NCI-H2227 (cell line): ENCODE data around the gene POGZ.
"Not testable (repeated sequence)": the region's sequence is repeated elsewhere in the genome, so short reads cannot be mapped to it uniquely, and the experiment has no call there.

Experiments
- DNase-seq: peaks from one replicate; lab custom pipeline; 2025; ENCODE audit not compliant: unreplicated experiment; lab: John Stamatoyannopoulos, UW

POGZ gene

DNA sequence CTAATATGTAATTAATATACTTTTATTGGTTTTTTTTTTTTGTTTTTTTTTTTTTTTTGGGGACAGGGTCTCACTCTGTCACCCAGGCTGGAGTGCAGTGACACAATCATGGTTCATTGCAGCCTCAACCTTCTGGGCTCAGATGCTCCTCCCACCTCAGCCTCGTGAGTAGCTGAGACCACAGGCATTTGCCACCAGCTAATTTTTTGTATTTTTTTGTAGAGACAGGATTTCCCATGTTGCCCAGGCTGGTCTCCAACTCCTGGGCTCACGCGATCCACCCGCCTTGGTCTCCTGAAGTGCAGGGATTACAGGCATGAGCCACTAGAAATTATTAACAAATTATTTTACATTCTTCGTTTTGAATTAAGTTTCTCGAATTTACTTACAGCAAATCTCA is 16.8 kb upstream of the POGZ start:
- no peak for DNase-seq

DNA sequence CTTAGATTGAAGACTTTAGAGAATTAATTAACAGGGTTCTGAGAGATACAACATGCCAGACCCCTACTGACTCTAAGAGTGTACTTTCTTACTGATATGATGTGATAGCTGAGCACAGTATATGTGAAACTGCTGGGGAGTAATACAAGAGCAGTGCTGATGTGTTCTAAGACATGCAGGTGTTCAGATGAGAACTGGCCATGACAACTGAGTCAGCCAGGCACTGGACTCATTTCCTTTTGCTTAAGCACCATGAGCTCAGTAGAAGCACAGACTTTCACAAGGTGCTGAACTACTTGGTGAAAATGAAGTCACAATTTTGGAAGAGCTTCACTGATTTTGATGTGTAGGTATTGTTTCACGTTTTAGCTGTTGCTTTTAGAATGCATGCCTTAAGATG is 15.9 kb upstream of the POGZ start:
- no peak for DNase-seq

DNA sequence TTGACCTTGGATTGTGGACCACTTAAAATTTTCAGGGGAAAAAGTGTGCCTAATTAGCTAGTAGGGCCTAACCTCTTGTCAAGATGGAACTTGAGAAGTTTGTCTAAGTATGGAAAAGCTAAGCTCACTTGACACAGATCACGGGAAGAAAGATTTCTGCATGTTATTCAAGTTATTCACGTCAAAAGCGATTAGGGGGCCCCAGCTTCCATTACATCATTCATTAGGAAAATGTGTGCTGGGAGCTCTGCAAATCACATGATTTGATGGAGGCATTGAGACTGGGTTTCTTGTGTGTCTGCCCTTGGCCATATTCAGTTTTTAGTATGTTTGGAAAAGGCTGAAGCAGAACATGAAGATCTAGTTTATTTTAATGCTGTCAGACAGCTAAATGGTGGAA is 15.5 kb upstream of the POGZ start:
- DNase-seq: no peak

DNA sequence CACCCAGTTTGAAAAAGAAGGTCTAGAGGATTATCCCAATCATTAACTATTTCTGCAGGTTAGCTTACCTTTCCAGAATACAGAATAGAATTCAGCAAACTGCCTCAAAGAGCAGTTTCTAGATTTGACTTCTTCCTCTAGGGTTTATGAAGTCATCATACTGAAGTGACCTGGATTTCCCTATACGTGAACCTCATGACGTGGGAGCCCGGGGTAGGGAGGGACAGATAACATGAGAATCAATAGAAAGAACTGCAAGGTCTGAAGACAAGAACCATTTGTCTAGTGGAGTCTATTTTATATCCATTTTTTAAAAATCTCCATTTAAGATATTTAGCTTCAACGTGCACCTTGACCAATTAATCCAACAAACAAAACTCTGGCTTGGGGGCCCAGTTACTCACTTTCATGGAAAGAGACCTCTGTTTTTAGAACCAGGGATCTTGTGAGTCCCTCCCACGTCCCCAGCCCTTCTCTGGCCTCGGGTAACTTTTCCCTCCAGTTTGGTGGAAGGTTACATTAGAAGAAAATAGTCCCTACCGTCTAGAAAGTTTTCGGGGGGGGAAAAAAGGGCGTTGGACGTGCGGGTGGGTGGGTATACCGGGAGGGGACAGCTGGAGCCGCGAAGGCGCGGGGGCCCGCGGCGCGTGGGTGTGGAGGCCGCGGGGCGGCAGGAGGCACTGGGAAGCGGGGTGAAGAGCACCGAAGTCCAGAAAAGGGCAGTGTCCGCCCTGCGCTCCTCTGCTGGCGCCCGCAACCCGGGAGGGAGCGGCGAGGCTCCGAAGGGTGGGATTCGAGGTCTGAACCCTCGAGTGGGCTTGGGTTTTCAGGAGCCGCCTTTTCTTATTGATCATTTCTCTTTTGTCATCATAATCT is 13.8 kb upstream of the POGZ start:
- DNase-seq: peak; percentile 85

DNA sequence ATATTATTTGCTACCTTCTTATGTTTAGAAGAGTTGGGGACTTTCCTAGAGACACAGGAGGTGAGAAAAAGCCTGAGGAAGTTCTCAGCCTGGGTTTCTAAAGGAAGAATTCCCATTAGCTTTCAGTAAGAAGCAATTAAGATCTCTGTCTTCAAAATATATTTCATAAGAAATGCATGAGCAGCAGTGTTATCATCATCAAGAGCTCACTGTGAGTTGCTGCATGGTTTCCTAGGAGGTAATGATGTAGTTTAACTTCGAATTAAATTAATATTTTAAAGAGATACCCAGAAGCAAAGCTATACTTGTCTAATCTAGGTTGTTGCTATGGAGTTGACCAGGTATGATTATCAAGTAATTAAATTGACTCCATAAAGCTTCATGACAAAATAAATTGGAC is 5.7 kb upstream of the POGZ start:
- DNase-seq: no peak

DNA sequence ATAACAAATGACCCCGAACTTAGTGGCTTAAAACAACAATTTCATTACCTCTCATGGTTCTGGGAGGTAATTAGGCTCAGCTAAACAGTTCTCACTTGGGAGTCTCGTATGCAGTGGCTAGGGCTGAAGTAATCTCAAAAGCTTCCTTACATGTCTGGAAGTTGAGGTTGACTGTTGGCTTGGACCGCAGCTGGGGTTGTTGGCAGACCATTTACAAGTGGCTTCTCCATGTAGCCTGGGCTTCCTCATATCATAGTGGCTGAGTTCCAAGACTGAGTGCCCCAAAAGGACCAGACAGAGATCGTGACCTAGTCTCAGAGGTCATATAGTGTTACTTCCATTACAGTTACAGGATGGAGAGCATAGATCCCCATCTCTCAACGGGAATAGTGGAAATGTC is 2.4 kb upstream of the POGZ start:
- no peak for DNase-seq

DNA sequence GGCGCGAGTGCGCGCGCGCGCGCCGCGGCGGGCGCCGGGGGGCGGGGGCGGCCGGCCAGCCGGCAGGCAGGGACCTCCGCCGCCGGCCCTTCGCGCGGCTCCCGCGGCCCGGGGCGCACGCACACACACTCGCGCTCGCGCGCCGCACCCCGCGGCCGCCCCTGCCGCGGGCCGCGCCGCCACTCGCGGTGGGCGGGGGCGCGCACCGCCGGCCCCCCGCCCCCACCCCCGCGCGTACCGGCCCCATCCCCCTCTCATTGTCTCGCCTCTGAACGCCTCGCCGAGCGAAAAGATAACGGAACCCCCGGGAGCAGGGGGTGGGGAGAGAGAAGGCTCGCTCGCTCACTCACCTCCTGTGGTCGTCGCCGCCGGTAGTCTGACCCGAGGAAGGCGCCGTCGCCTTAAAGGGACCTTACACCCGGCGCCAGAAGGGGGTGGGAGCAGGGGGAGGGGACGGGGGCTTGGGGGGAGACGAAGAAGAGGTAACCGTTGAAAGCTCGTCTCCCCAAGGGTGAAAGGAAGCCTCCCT is 428 bp downstream of the POGZ start:
- peak; percentile 85 for DNase-seq

DNA sequence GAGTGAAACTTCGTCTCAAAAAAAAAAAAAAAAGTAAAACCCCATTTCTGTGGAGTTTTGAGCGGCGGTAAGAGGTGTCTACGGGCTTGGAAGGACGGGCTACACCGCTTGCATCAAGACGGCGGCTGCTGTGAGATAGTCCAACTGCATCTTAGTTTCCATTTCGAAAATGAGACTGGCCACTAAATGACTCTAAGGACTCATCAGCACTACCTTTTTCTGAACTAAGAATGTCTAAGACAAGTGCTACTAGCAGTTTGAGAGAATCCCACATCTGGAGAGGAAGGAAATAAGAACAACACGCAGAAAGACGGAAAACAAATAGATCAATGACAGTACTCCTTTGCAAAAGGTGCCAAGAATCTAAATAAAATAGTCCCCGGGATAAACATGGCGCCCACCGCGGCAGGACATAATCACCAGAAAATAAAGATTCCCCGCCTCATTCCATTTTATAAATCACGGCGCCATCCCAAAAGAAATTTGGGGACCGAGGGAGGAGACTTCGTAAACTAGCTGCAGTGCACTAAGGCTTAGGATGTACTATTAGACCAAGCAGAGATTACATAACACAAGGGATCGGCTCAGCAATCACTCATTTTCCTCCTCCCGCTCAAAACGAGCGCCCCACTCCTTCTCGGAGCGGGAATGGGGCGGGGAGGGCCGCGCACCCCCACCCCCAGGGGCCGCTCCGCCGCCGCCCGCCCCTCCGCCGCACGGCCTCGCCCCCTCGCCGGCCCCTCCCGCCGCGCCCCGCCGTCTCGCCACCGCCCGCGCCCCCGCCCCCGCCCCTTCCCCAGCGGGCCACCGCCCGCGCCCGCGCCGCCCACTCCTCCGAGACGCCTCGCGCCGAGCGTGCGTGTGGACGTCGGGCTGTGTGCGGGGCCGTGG is 1.1 kb downstream of the POGZ start:
- peak; percentile 91 for DNase-seq

DNA sequence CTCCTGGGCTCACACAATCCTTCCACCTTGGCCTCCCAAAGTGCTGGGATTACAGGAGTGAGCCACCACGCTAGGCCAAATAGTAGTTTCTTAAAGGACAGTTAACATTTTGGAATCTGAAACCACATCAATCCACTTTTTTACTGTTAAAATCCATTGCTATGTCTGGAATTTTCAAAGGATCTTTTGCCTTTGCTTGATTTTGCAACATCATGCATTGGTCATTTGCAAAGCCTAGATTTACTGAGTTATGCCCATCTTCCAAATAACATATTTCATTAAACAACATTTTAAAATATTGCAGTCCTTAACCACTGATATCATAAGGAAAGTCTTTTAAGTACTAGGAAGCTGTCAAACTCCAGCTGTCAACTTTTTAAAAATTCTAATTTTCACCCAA is 3.3 kb downstream of the POGZ start:
- no peak for DNase-seq

DNA sequence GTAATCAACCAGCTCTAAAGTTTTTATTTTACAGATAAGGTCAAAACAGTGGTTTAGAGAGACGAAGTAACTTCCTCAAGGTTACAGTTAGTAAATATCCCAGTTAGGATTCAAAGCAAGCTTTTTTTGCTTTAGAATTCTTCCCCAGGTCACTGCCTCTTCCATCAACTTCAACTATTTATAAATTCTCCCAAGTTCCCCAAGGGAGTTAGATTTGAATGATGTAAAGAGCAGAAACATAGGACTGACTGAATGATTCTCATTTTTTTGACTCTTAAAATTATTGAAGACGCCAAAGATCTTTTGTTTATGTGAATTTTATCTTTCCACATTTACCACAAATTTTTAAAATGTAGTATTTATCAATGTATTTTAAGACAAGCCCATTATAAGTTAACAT is 4.1 kb downstream of the POGZ start:
- DNase-seq: no peak

DNA sequence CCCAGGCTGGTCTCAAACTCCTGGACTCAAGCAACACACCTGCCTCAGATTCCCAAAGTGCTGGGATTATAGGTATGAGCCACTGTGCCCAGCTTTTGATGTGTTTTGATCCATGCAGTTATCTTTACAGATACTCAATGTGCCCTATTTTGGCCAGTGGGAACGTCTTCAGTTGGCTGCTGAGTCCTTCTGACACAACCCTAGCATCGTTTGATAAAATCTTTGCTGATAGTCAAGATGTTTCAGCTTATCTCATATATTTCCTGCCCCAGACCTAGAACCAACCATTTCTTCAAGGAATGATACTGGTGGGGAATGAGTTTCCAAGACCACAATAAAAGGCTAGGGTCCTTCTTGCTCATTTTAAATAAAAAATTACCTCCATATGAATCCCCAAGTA is 11.6 kb downstream of the POGZ start:
- DNase-seq: no peak

DNA sequence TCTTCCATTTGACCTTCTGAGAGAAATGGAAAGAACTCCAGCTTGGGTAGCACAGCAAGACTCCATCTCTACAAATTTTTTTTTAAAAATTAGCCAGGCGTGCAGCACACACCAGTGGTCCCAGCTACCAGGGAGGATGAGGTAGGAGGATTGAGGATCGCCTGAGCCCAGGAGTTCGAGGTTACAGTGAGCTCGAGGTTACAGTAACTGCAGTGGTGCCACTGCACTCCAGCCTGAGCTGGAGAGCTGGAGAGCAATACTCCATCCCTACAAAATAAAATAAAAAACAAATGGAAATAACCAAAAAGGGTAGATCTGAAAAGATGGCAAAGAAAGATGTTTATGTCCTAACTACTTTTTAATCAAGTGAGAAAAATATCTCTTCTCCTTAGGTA is 14.5 kb downstream of the POGZ start:
- DNase-seq: no peak

DNA sequence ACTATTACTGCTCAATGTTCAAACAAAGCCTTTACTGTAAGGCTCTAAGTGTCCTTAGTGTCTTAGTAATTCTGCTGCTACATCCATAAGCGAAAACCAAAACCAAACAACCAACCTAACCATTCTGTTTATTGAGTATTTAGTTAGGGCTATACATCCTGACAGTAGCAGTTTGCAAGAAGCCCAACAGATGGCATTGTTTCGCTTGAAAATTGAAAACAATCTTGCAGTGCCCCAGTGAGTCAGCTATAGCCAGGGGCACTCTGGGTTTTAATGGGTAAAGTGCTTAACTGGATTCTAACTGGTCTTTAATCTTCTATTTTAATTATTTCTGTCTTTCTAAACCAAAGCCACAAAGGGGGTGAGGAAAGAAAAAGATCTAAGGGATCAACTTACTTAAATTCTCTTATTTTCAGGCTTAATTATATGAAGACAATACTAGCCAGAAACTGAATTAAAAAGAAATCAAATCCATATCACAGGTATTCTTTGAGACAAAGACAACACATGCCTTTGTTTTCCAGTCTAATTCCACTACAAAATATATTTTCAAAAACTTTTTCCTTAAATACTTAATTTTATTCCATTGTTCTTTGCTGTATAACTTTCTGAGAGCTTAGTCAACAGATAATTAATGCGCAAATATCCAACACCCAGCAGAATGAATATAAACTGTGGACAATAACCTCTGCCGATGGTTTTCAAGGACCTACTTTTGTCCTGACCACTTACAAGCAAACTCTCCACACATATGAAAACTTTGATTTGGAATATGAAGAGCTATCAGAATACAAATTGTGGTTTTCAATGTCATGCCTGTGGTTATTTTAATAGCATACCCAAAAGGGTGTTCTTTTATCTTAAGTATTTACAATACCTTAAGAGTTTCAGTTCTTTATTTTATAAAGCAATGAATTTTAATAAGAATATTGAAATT is 15.2 kb downstream of the POGZ start:
- DNase-seq: peak; percentile 81

DNA sequence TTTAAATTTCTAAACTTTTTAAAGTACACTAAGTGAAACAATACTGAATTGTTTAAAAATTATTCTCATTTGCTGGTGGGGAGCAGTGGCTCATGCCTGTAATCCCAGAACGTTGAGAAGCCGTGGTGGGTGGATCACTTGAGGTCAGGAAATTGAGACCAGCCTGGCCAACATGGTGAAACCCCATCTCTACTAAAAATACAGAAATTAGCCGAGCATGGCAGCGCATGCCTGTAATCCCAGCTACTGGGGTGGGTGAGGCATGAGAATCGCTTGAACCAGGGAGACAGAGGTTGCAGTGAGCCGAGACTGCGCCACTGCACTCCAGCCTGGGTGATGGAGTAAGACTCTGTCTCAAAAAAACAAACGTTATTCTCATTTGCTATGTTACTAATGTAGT is 21.9 kb downstream of the POGZ start:
- not testable (repeated sequence) for DNase-seq

DNA sequence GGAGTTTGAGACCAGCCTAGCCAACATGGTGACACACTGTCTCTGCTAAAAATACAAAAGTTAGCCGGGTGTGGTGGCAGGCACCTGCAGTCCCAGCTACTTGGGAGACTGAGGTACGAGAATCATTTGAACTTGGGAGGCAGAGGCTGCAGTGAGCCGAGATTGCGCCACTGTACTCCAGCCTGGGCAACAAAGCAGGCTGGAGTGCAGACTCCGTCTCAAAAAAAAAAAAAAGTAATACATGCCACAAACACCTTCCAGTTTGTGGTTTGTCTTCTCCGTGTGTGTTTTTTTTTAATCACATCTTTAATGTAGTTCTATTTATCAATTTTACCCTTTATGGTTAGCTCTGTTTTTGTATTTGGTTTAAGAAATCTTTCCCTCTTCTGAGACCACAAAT is 22.3 kb downstream of the POGZ start:
- no peak for DNase-seq

DNA sequence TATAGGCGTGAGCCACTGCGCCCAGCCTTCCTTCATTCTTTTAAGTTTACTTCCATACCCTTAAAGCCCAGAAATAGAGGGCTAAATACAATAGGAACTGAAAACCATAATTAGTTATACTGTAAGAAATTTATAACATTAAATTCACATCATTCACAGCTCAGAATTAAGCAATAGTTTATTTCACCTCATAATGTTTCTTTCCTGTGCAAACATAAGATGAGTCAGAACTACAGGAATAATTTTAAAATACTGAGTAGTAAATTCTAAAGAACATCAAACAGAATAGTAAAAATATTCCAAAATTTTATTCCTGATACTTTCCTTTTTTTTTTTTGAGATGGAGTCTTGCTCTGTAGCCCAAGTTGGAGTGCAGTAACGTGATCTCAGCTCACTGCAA is 24.1 kb downstream of the POGZ start:
- DNase-seq: no peak

DNA sequence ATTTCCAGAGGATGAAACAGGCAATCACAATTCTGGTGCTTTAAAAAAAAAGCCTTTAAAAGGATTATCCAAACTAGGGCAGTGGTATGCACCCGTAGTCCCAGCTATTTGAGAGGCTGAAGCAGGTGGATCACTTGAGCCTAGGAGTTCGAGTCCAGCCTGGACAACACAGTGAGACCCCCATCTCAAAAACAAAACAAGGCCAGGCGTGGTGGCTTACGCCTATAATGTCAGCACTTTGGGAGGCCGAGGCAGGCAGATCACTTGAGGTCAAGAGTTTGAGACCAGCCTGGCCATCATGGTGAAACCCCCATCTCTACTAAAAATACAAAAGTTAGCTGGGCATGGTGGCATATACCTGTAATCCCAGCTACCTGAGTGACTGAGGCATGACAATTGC is 25.5 kb downstream of the POGZ start:
- not testable (repeated sequence) for DNase-seq

DNA sequence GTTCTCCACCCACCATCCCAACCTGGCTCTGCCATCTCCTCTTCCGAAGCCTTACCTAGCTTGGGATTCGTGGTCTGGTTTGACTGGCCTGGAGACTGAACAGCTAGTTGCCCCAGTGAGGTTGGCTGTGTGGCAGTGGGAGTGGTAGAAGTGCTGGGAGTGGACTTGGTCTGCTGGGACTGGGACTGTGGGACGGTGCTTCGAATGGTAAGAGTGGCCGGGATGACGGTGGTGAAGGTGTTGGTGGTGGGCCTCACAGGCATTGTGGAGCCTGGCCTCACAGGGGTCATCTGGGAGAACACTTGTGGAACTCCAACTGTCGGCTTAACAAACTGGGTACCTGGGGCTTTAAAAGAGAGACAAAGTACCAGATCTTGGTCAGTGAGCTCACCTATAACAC is 31.2 kb downstream of the POGZ start:
- no peak for DNase-seq

DNA sequence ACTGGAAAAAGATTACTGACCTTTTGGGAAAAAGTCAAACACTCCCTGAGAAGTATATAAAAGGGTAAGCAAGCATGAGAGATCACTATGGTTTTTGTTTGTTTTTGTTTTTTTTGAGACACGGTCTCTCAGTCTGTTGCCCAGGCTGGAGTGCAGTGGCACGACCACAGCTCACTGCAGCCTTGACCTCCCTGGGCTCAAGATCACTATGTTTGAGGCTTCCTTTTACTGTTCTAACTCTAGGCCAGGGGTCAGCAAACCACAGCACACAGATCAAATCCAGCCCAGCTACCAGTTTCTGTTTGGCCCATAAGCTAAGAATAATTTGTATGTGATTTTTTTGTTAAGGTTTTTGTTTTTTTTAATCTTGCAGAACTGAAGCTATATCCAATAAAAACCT is 34.2 kb downstream of the POGZ start:
- no peak for DNase-seq

DNA sequence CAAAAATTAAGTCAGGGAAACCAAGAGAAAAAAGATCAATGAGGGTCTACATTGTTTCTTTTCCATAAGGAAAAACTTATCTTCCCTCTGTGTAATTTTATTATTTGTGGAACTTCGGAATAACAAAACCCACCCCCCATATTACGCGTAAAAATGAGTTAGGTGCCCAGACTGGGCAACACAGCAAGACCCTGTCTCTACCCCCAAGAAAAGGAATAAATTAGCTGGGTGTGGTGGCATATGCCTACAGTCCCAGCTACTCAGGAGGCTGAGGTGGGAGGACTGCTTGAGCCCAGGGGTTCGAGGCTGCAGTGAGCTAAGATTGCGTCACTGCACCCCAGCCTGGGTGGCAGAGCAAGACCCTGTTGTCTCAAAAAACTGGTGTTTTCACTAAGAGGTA is 39.5 kb downstream of the POGZ start:
- no peak for DNase-seq

DNA sequence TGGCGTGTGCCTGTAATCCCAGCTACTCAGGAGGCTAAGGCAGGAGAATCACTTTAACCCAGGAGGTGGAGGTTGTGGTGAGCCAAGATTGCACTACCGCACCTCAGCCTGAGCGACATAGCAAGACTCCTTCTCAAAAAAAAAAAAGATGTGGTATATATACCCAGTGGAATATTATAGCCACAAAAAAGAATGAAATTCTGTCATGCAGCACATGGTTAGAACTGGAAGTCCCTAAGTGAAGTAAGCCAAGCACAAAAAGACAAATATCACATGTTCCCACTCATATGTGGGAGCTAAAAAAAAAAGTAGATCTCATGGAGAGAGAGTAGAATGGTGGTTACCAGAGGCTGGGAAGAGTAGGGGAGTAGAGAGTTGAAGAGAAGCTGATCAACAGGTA is 41.2 kb downstream of the POGZ start:
- DNase-seq: no peak
